SKM-1 (cell line): Measurements from ENCODE around the gene CSAD.

Experiments used
- DNase-seq: peaks from one replicate; lab custom pipeline; 2025; ENCODE audit not compliant: unreplicated experiment; lab: John Stamatoyannopoulos, UW

The CSAD gene

DNA sequence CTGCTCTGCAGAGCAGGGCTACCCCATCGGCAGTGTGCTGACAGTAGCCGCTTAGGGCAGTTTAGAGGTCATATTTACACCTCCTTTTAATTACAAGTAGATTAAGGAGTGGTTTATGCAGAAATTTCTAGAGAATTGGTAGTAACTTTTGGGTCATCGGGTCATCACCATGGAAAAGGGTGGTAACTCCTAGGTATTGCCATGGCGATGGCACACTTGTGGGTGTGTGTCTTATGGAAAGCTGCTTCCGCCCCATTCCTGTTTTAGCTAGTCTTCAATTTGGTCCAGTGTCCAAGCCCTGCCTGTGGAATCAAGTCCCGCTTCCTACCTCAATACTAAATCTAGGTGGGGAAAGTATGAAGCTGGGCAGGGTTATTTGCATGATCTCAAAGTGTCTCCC is 29.7 kb downstream of the CSAD start:
- no peak for DNase-seq

GRCh38 chr12:53147653-53148052 is 33.1 kb downstream of the CSAD start:
- DNase-seq, result no peak

GRCh38 chr12:53147181-53147580 is 33.5 kb downstream of the CSAD start:
- DNase-seq, result no peak

DNA sequence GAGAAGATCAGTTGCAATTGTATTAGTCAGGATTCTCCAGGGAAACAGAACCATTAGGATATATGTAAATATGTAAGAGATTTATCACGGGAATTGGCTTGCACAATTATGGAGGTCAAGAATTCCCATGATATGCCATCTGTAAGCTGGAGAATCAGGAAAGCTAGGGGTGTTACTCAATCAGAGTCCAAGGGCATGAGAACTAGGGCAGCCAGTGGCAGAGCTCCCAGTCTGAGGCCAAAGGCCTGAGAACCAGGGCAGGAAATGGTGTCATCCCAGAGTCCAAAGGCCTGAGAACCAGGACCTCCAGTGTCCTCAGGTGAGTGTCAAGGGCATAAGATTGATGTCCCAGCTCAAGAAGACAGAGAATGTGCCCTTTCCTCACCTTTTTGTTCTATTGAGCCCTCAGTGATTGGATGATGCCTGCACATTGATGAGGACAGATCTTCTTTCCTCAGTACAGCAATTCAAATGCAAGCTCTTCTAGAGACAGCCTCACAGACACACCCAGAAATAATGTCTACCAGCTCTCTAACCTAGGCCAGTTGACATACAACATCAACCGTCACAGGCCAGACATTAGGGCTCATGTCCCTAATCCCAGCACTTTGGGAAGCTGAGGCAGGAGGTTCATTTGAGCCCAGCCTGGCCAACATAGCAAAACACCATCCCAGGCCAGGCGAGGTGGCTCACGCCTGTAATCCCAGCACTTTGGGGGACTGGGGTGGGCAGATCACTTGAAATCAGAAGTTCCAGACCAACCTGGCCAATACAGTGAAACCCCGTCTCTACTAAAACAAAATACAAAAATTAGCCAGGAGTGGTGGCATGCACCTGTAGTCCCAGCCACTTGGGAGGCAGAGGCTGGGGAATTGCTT is 35.1 kb downstream of the CSAD start:
- no peak for DNase-seq

DNA sequence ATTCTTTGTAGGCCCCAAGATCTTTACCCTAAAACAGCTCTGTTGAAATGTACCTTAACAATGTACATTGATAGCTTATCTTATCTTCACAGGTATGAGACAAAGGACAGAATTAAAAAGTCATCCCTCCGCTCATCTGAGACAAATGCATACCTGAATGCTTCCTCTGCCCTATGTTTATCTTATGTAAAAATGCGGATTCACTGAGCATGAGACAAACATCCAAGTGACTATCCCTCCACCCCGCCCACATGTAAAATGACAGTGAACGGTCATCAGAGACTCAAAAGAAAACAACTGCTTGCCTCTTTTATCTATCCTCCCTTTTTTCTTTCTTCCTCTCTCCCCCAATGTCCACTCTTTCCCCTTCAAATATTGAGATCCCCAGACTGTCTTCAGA is 37.4 kb downstream of the CSAD start:
- DNase-seq, result no peak

DNA sequence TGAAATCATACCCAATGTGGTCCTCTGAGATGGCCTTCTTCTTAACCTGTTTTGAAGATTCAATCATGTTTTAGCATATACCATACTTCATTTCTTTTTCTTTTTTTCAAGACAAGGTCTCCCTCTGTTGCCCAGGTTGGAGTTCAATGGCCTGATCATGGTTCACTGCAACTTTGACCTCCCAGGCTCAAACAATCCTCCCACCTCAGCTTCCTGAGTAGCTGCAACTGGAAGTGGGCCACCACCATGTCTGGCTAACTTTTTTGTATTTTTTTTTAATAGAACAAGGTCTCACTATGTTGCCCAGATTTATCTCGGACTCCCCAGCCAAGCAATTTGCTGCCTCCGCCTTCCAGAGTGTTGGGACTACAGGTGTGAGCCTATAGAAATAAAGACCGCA is 47.0 kb downstream of the CSAD start:
- DNase-seq, result no peak

DNA sequence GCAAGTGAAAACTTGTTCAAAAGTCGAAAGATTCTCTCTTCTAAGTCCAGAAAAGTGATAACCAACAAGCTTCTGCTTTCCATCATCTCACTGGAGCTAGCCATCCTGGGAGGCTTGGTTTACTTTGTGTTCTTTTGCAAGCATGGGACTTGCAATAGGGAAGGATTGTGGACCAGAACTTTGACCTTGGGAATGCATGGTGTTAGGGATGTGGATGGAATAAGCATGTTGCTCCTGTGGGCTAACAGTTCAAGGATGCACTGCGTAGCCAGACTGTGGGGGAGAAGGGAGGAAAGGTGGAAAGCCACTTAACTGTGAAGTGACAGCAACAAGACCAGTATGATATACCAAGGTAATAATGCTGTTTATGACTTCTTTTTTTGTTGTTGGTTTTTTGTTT is 48.9 kb downstream of the CSAD start:
- DNase-seq, result no peak

DNA sequence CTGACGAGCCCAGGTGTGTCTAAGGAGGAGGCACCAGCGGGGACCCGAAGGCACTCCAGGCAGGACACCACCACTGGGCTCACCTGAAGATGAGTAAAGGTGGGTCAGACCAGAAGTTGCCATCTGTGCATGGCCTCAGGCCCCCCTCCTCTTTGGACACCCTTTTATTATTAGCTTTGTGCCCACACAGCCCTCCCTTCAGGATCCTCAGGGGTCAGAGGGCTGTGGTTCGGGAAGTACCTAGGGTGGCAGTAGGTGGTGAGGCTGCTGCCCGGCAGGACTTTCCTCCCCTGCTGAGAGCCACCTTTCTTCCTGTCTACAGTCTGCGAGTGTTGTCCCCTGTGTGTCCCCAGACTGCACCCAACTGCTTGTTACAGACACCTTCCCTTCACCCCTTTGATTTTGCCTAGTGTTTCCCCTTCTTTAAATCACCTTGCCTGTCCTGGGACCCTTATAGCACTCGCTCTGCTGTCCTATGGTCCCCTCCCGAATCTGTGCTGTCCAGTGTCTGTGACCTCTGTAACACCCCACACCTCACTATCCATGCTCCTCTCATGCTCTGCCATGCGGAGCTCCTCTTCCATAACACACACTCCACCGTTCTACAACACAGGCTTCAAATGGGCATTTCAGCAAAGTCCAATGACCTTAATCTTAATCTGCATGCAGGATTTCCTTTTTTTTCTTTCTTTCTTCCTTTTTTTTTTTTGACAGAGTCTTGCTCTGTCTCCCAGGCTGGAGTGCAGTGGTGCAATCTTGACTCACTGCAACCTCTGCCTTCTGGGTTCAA is 51.8 kb downstream of the CSAD start:
- DNase-seq, result no peak

DNA sequence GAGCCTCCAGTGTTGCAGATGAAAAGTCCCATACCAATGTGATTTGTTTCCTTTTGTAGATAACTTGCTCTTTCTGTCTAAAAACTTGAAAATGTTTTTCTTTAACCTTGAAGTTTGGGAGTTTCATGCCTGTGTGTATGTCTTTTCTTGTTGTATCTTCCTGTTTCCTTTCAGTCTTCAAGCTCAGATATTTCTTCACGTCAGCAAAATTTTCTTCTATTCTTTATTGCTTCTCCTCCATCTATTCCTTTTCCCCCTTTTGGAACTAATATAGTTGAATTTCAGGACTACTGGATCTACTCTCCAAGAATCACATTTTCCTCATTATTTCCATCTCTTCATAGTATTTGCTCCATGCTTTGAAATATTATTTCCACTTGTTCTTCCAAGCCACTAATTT is 53.6 kb downstream of the CSAD start:
- DNase-seq, result no peak

- DNase-seq, result no peak
These were observed 56.4 kb downstream of the CSAD start for GRCh38 chr12:53124352-53124723.

DNA sequence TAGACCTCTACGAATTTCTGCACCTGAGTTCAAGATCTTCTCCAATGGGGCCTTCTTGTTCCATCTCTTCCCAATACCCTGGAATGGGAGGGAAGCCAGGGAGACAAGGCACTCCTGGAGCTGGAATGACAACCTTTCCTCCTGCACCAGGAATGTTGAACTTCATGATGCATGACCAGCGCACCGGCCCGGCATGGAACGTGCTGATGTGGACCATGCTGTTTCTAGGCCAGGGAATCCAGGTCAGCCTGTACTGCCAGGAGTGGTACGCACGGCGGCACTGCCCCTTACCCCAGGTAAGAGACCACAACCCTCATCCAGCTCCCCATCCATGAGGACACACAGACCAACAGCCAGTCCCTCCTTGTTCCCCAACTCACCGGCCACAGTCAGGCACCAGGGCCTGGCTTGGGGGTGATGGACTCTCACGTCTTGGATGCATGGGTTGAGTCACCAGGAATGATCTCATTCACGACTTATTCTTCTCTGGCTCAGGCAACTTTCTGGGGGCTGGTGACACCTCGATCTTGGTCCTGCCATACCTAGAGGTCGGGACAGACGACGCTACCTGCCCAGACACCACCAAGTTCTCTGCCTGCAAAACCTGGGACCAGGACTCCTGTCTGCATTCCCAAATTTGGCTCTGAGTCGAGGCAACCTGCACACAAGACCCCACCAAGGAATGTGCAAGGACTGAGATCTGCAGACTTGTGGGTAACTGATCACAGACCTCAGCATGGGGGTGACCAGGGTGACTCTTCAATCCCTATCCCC is 57.0 kb downstream of the CSAD start:
- no peak for DNase-seq

DNA sequence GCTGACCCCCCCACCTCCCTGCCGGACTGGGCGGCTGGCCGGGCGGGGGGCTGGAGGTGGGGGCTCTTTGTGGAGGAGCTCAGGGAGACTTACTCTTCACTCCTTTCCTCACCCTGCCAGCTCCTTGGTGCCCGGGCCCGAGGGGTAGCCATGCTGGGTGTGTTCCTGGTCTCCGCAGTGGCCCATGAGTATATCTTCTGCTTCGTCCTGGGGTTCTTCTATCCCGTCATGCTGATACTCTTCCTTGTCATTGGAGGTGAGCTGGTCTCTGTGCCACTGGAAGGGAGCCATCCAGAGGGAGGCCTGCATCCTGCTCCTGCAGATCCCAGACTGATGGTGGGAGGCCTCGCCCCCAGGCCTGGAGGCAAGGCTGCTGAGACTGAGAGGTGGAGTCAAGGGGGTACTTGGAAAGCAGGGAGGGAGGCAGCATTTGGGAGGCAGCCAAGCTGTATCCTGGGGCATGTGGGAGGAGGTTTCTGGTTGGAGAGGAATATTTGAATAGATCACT is 57.7 kb downstream of the CSAD start:
- no peak for DNase-seq

GRCh38 chr12:53120685-53121525 is 59.8 kb downstream of the CSAD start:
- no peak for DNase-seq

DNA sequence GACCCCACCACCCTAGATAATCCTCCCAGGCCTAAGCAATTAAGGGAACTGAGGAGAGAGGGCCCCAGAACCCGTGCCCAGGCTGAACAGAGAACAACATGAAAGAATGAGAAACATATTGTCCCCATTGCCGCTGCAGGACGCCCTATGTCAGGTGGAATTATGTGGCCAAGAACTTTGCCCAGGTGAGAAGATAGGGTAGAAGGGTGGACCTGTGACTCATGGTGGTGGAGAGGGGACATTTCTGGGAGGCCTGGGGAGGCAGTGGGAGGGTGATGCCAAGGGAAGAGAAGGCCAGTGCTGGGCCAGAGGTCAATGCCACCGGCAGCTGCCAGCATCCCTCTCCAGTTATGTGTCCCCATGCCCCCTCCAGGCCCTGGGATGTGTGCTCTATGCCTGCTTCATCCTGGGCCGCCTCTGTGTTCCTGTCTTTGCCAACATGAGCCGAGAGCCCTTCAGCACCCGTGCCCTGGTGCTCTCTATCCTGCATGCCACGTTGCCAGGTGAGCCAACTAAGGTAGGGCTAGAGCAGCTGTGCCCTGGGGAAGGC is 61.9 kb downstream of the CSAD start:
- DNase-seq, result no peak

- no peak for DNase-seq
These were observed 64.7 kb downstream of the CSAD start for GRCh38 chr12:53115891-53116648.

DNA sequence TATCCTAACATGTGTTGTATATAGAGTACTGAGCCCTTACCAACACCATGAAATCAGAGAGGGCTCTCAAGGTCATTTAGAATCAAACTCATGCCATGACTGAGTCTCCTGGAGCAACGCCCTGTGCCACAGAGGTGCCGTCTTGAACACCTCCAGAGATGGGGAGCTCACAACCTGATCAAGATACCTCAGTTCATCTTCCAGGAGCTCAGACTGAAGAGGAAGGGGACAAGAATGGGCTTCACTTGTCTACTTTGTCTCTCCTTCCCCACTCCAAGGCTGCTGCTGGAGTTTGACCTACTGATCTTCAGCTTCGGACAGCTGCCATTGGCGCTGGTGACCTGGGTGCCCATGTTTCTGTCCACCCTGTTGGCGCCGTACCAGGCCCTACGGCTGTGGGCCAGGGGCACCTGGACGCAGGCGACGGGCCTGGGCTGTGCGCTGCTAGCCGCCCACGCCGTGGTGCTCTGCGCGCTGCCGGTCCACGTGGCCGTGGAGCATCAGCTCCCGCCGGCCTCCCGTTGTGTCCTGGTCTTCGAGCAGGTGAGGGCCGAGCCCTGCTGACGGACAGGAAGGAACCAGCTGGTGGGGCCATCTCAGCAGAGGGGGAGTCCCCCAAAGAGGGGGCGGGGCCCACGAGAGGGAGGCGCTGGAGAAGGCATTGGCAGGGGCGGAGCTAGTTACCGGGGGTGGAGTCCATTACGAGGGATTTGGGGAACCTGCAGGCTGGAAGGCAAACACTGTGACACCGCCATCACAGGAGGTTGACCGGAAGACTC is 65.4 kb downstream of the CSAD start:
- DNase-seq, result no peak

GRCh38 chr12:53113951-53114350 is 66.8 kb downstream of the CSAD start:
- DNase-seq, result no peak

GRCh38 chr12:53113136-53113705 is 67.5 kb downstream of the CSAD start:
- no peak for DNase-seq
